K562 (cell line): Measurements from ENCODE around the gene GGNBP2. TPM values are rescaled to one million over a fixed set of nuclear protein-coding genes. Genes with fewer than 3 reads are reported as not detected.
A peak's percentile ranks its signal among the peaks of the same experiment; 100 is the strongest.

Experiments used
- ARHGAP35 ChIP-seq: fragments of 450-650 bp; IDR thresholded peaks from 2 replicates; pipeline ENCODE4 v1.6.1; 2018; ENCODE audit not compliant: partially characterized antibody
- ARID2 ChIP-seq: fragments of 450-650 bp; IDR thresholded peaks from 2 replicates; pipeline ENCODE4 v1.6.1; 2017; ENCODE audit warnings: antibody characterized with exemption, mild to moderate bottlenecking
- BRD4 ChIP-seq: fragments of 200-600 bp; sonication (generic); IDR thresholded peaks from 2 replicates; pipeline ENCODE4 v1.6.1; 2017; ENCODE audit warnings: inconsistent platforms
- FOXK2 ChIP-seq, 2 experiments: fragments of 450-650 bp; IDR thresholded peaks in 1 of 2; conservative IDR thresholded peaks in 1 of 2; 2 replicates each; pipeline ENCODE4 v1.6.1; 2016; ENCODE audit warnings: low read depth in 2 of 2, mild to moderate bottlenecking in 1 of 2
- HMG20A ChIP-seq: fragments of 450-650 bp; formaldehyde crosslinking; conservative IDR thresholded peaks from 2 replicates; pipeline ENCODE4 v1.4.0; 2020; ENCODE audit warnings: mild to moderate bottlenecking, mixed read lengths
- MAZ ChIP-seq, 2 experiments: fragments of 450-650 bp in 1 of 2; sonication (generic) in 1 of 2; formaldehyde crosslinking; IDR thresholded peaks in 1 of 2; conservative IDR thresholded peaks in 1 of 2; 2 replicates each; pipeline versions ENCODE4 v1.4.0 to v1.5.0; 2020; ENCODE audit warnings: mild to moderate bottlenecking in 1 of 2, missing genetic modification reagents in 1 of 2
- POLR2A ChIP-seq: fragments of 450-650 bp; conservative IDR thresholded peaks from 2 replicates; pipeline ENCODE4 v1.6.1; 2016
- POLR3G ChIP-seq: IDR thresholded peaks from 2 replicates; pipeline ENCODE4 v1.6.1; 2011; ENCODE audit not compliant: insufficient read length, insufficient replicate concordance; ENCODE audit errors: extremely low read depth
- PTRF ChIP-seq: fragments of 450-650 bp; IDR thresholded peaks from 2 replicates; pipeline ENCODE4 v1.6.1; 2016; ENCODE audit warnings: mild to moderate bottlenecking, missing genetic modification characterization, missing compliant biosample characterization
- SAFB ChIP-seq: fragments of 200-400 bp; formaldehyde crosslinking; IDR thresholded peaks from 2 replicates; pipeline ENCODE4 v1.6.1; 2017; ENCODE audit warnings: low read depth, low read length, borderline replicate concordance
- SAP30 ChIP-seq: fragments of 200-600 bp; sonication (generic); IDR thresholded peaks from 2 replicates; pipeline ENCODE4 v1.6.1; 2012; ENCODE audit warnings: borderline replicate concordance, low read depth, mild to moderate bottlenecking, moderate library complexity, low read length, control low read depth, inconsistent platforms; ENCODE audit not compliant: insufficient read depth, poor library complexity, severe bottlenecking
- TEAD1 ChIP-seq, 2 experiments: fragments of 450-650 bp in 1 of 2; sonication (generic) in 1 of 2; formaldehyde crosslinking; IDR thresholded peaks; 2 replicates each; pipeline versions ENCODE4 v1.4.0 to v1.8.0; 2020 to 2022; ENCODE audit warnings: mild to moderate bottlenecking in 2 of 2, missing genetic modification reagents in 1 of 2
- ZBTB17 ChIP-seq: fragments of 450-650 bp; formaldehyde crosslinking; IDR thresholded peaks from 2 replicates; pipeline ENCODE4 v1.4.0; 2020; ENCODE audit warnings: mild to moderate bottlenecking
- ZNF263 ChIP-seq: sonication (generic); formaldehyde crosslinking; IDR thresholded peaks from 2 replicates; pipeline ENCODE4 v1.8.0; 2022; ENCODE audit warnings: mild to moderate bottlenecking, missing genetic modification reagents, borderline replicate concordance
- ZNF551 ChIP-seq: fragments of 250-450 bp; sonication (Bioruptor Pico); IDR thresholded peaks from 2 replicates; pipeline ENCODE4 v1.5.0; 2021; ENCODE audit warnings: mild to moderate bottlenecking, moderate library complexity
- polyA plus RNA-seq, 8 experiments: library from polyadenylated mRNA; depleted of rRNA in 4 of 8; stranded (reverse) in 5 of 8; unstranded in 3 of 8; fragments of >200 nt; fragmentation: Nextera tagmentation in 2 of 8; fragmentation: Illumina TruSeq in 1 of 8; extraction: Ambion mirVana in 2 of 8; extraction: Trizol in 1 of 8; gene quantifications; 2 replicates each; pipeline versions ENCODE4 v1.2.1 to v1.2.3, GENCODE V29; 2011 to 2014; ENCODE audit warnings: inconsistent platforms in 1 of 8, missing spikeins in 1 of 8
- total RNA-seq, 7 experiments: library from RNA; depleted of rRNA in 6 of 7; stranded (reverse); fragments of >200 nt in 6 of 7; fragmentation: Illumina TruSeq in 2 of 7; extraction: Trizol in 2 of 7; gene quantifications; 2 replicates each; pipeline versions ENCODE4 v1.2.1 to v1.2.3, GENCODE V29; 2011 to 2021; ENCODE audit warnings: low replicate concordance in 1 of 7
- TF ChIP-seq, protein P1 (sequence below): fragments of 250-450 bp; sonication (Bioruptor Pico); IDR thresholded peaks from 2 replicates; pipeline ENCODE4 v1.5.0; 2021
- TF ChIP-seq, protein P2 (sequence below): sonication (generic); formaldehyde crosslinking; IDR thresholded peaks from 2 replicates; pipeline ENCODE4 v1.8.0; 2023; ENCODE audit warnings: mild to moderate bottlenecking, missing genetic modification reagents
- TF ChIP-seq, protein P3 (sequence below): fragments of 450-650 bp; IDR thresholded peaks from 2 replicates; pipeline ENCODE4 v1.6.1; 2016; ENCODE audit warnings: antibody characterized with exemption
- TF ChIP-seq, protein P4 (sequence below): fragments of 450-650 bp; IDR thresholded peaks from 2 replicates; pipeline ENCODE4 v1.6.1; 2016; ENCODE audit warnings: low read depth, mild to moderate bottlenecking, moderate library complexity

GGNBP2 gene
- total and polyA plus RNA-seq, 9 of the 15 experiments (the other 6 are each of a cell fraction or from before 2014, with no cell fraction given), result 35.7 to 96.6 (median 64.1) TPM

DNA sequence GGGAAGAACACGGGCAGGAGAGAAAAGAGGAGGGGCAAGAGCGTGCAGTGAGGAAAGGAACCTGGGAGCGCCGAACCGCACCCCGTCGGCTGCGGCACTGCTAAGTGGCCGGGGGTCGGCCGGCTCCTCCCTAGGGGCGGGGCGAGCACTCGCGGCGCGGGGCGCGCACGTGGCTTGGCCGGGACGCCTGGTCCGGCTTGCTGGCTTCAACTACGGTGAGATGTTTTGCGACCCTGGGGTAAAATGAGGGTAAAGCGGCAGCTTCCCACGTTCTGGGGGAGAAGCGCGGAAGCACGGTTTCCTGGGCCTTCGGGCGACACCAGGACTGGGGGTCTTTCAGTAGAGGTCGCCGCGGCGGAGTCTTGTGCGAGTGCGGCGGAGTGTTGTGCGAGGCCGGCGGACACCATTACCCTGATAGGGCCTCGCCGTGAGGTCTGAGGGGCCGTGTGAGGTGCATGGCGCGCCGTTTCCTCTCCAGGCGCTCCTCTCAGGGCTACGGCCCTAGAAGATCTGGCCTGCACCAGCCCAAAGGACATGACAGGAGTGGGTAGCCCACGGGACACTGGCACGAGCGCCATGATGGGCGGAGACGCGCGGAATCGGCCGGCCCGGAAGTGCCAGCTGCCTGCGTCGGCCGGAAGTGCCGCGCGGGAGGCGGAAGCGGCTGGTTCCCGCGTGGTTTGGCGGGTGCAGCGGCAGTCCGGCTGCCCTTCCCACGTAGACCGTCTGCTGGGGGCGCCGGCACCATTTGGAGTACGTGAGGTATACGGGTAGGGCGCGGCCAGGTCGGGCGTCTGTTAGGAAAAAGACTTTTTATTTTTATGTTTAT is 9.7 kb upstream of the GGNBP2 start, which contains the start of the genes MYO19 and PIGW (continued):
- TF ChIP-seq BRD4, result peak; percentile 94; the same call in 1 of the 2 replicates
- TF ChIP-seq MAZ (CRISPR knock-in tag; conservative IDR thresholded peaks at IDR 0.05 in 1 of 2, IDR thresholded peaks at IDR 0.05 in 1 of 2), result peak; percentile 49 to 79; a peak in 3 of 4 replicates
- 0 out of 2 replicates have a peak, but pooled peaks have one; percentile 40 for TF ChIP-seq ZBTB17
- TF ChIP-seq ZNF263, result no peak
- TF ChIP-seq, protein P1, sequence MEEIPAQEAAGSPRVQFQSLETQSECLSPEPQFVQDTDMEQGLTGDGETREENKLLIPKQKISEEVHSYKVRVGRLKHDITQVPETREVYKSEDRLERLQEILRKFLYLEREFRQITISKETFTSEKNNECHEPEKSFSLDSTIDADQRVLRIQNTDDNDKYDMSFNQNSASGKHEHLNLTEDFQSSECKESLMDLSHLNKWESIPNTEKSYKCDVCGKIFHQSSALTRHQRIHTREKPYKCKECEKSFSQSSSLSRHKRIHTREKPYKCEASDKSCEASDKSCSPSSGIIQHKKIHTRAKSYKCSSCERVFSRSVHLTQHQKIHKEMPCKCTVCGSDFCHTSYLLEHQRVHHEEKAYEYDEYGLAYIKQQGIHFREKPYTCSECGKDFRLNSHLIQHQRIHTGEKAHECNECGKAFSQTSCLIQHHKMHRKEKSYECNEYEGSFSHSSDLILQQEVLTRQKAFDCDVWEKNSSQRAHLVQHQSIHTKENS (CRISPR knock-in tag), result no peak
- TF ChIP-seq PTRF (tag), result no peak
- peak; percentile 18 to 34; a peak in 3 of 4 replicates for TF ChIP-seq FOXK2 (conservative IDR thresholded peaks at IDR 0.05 in 1 of 2, IDR thresholded peaks at IDR 0.05 in 1 of 2; ENCODE audit: low read depth in 2 of 2)
- TF ChIP-seq TEAD1 (CRISPR knock-in tag; IDR thresholded peaks at IDR 0.05), result peak in 1 of 2 experiments; percentile 44; a peak in 1 of 4 replicates
- no peak for TF ChIP-seq ARID2
- TF ChIP-seq, protein P2, sequence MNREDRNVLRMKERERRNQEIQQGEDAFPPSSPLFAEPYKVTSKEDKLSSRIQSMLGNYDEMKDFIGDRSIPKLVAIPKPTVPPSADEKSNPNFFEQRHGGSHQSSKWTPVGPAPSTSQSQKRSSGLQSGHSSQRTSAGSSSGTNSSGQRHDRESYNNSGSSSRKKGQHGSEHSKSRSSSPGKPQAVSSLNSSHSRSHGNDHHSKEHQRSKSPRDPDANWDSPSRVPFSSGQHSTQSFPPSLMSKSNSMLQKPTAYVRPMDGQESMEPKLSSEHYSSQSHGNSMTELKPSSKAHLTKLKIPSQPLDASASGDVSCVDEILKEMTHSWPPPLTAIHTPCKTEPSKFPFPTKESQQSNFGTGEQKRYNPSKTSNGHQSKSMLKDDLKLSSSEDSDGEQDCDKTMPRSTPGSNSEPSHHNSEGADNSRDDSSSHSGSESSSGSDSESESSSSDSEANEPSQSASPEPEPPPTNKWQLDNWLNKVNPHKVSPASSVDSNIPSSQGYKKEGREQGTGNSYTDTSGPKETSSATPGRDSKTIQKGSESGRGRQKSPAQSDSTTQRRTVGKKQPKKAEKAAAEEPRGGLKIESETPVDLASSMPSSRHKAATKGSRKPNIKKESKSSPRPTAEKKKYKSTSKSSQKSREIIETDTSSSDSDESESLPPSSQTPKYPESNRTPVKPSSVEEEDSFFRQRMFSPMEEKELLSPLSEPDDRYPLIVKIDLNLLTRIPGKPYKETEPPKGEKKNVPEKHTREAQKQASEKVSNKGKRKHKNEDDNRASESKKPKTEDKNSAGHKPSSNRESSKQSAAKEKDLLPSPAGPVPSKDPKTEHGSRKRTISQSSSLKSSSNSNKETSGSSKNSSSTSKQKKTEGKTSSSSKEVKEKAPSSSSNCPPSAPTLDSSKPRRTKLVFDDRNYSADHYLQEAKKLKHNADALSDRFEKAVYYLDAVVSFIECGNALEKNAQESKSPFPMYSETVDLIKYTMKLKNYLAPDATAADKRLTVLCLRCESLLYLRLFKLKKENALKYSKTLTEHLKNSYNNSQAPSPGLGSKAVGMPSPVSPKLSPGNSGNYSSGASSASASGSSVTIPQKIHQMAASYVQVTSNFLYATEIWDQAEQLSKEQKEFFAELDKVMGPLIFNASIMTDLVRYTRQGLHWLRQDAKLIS, result peak; percentile 89; the same call in 1 of the 2 replicates
- TF ChIP-seq POLR3G, result no peak
- TF ChIP-seq, protein P3, sequence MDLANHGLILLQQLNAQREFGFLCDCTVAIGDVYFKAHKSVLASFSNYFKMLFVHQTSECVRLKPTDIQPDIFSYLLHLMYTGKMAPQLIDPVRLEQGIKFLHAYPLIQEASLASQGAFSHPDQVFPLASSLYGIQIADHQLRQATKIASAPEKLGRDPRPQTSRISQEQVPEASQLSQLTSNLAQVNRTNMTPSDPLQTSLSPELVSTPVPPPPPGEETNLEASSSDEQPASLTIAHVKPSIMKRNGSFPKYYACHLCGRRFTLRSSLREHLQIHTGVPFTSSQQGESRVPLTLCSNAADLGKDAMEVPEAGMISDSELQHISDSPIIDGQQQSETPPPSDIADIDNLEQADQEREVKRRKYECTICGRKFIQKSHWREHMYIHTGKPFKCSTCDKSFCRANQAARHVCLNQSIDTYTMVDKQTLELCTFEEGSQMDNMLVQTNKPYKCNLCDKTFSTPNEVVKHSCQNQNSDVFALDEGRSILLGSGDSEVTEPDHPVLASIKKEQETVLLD, result no peak
- no peak for TF ChIP-seq ZNF551
- TF ChIP-seq HMG20A (CRISPR knock-in tag), result no peak
- peak; percentile 94 for TF ChIP-seq SAP30
- TF ChIP-seq, protein P4, sequence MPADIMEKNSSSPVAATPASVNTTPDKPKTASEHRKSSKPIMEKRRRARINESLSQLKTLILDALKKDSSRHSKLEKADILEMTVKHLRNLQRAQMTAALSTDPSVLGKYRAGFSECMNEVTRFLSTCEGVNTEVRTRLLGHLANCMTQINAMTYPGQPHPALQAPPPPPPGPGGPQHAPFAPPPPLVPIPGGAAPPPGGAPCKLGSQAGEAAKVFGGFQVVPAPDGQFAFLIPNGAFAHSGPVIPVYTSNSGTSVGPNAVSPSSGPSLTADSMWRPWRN, result 0 out of 2 replicates have a peak, but pooled peaks have one; percentile 38
- TF ChIP-seq POLR2A, result peak; percentile 93
- peak; percentile 93 for TF ChIP-seq SAFB
- TF ChIP-seq ARHGAP35, result peak; percentile 66
